ENCODE data around the gene RPTOR. TPM values are rescaled to one million over a fixed set of nuclear protein-coding genes. Genes with fewer than 3 reads are reported as not detected.
A peak's percentile ranks its signal among the peaks of the same experiment; 100 is the strongest.

Gene RPTOR
- total RNA-seq, 4 donors from 2014 or later = 19.0 to 48.3 (median 27.3) TPM

DNA sequence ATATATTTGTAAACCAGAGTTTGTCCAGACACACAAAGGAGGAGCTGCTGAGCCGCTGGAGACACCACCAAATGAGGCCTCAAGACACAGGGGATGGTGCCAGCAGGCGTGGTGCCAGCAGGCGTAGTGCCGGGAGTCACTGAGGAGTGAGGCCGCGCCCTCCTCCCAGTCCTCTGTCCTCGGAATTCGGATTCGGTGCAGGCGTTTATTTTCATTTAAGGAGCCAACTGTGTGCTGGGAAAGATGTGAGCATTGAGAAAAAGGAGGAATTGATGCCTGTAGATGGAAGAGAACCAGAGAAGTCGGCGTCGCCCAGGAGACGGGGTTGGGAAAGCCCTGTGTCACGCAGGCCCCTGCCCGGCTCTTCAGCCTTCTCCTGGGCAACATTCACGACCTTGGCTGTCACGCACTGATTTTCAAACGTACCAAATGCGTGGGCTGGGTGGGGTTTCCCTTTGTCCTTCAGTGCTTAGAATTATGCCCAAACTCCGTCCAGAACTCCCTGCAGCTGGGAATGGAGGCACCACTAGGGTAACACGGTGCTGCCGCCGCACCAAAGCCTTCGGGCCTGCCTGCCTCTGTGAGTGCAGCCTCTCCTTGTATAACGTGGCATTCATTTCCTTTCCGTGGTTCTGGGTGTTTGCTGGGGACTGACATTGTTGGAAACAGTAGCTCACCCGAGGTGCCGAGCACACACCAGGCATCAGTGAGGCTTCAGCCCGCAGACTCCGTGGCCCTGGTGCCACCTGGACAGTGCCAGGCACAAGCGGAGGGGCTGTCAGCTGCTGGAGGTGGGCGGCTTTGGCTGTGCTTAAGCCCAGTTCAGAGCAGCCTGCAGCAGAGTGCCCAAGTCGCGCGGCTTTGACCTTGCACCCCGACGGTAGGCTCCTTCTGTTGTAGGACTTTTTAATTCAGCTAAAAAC is 398.0 kb downstream of the RPTOR start:
- no peaks in the 10 kb centered on the region for H3K27me3 ChIP-seq
- H3K36me3 ChIP-seq = no peaks in the 10 kb centered on the region
- intact Hi-C loops (cut with DNase I; ENCODE audit: low total_unique reads) = no loop called here
- peak overlapping the region; percentile 73 to 83 for H3K27ac ChIP-seq
- H3K9me3 ChIP-seq = no peaks in the 10 kb centered on the region
- H3K4me1 ChIP-seq = peaks cover 0 to 4% of the 10 kb centered on the region in 2 donors
- peak; percentile 97 to 99 for DNase-seq
- peak in 1 of 2 donors; percentile 5 for TF ChIP-seq POLR2A (IDR thresholded peaks at IDR 0.05)
- TF ChIP-seq, protein P1, sequence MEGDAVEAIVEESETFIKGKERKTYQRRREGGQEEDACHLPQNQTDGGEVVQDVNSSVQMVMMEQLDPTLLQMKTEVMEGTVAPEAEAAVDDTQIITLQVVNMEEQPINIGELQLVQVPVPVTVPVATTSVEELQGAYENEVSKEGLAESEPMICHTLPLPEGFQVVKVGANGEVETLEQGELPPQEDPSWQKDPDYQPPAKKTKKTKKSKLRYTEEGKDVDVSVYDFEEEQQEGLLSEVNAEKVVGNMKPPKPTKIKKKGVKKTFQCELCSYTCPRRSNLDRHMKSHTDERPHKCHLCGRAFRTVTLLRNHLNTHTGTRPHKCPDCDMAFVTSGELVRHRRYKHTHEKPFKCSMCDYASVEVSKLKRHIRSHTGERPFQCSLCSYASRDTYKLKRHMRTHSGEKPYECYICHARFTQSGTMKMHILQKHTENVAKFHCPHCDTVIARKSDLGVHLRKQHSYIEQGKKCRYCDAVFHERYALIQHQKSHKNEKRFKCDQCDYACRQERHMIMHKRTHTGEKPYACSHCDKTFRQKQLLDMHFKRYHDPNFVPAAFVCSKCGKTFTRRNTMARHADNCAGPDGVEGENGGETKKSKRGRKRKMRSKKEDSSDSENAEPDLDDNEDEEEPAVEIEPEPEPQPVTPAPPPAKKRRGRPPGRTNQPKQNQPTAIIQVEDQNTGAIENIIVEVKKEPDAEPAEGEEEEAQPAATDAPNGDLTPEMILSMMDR (IDR thresholded peaks at IDR 0.05) = peak in 1 of 4 experiments; percentile 49
- no peak overlapping the region for H3K4me3 ChIP-seq

DNA sequence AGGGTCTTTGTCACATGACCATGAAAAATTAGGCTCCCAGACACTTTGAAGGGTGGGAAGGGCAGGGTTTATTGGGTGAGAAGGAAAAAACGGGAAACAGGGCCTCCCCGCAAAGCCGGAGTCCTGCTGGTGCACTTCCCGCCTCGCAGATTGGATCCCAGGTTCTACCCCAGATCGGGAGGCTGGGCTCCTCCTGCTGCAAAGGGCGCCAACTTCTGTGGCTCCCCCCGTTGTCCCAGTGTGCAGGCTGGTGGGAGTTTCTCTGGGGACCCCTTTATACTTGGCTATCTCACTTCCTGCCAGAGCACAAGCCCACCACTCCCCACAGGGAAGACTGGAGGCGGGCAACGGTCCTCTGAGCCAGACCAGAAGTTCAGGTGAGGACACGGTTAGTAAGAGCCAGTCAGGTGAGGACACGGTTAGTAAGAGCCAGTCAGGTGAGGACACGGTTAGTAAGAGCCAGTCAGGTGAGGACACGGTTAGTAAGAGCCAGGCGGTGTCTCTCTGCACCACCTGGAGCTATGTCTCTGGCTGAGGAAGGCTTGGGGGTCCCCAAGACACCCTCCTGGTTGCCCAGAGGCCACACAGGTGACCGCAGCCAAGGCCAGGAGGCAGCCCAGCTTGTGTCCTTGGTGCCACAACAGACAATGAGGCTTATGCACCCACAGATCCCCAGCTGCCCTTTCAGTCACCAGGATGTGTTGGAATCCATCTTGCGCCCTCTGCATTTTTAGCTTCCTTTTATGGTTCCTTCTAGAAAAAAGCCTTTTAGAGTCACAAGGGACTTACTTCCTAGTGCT is 398.9 kb downstream of the RPTOR start:
- TF ChIP-seq, protein P1 (IDR thresholded peaks at IDR 0.05) = no peak
- no peak for TF ChIP-seq POLR2A (IDR thresholded peaks at IDR 0.05)
- Histone ChIP-seq H3K36me3 (no peaks in the 10 kb centered on the region), H3K27me3 (no peaks in the 10 kb centered on the region), H3K4me1 (peaks cover 0 to 4% of the 10 kb centered on the region in 2 donors), H3K27ac (peak overlapping the region; percentile 73 to 83), H3K4me3 (no peak overlapping the region), H3K9me3 (no peaks in the 10 kb centered on the region)
- intact Hi-C loops (cut with DNase I; ENCODE audit: low total_unique reads) = no loop called here
- peak; percentile 9 to 14 for DNase-seq

DNA sequence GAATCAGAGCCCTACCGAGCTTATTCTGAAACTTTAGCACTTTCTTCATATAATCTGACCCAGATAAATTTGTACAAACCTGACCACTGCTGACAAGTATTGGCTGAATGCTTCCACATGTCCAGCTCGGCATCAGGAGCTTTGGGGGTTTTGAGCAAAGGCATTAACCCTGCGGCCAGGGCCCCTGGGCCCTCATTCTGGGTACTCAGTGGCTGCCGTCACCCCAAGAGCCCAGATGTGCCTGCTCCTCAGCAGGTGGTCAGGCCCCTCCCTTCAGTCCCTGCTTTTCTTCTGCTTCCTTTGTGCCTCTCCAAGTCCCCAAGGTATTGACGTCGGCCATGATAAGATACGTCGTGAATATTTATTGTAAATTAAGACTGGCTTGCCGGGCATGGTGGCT is 399.7 kb downstream of the RPTOR start:
- Histone ChIP-seq H3K4me1 (peaks cover 0 to 4% of the 10 kb centered on the region in 2 donors), H3K27ac (no peak overlapping the region), H3K9me3 (no peaks in the 10 kb centered on the region), H3K27me3 (no peaks in the 10 kb centered on the region), H3K36me3 (no peaks in the 10 kb centered on the region), H3K4me3 (no peak overlapping the region)
- TF ChIP-seq, protein P1 (IDR thresholded peaks at IDR 0.05) = no peak
- no peak for TF ChIP-seq POLR2A (IDR thresholded peaks at IDR 0.05)
- intact Hi-C loops (cut with DNase I; ENCODE audit: low total_unique reads) = no loop called here
- peak; percentile 8 to 12 for DNase-seq

DNA sequence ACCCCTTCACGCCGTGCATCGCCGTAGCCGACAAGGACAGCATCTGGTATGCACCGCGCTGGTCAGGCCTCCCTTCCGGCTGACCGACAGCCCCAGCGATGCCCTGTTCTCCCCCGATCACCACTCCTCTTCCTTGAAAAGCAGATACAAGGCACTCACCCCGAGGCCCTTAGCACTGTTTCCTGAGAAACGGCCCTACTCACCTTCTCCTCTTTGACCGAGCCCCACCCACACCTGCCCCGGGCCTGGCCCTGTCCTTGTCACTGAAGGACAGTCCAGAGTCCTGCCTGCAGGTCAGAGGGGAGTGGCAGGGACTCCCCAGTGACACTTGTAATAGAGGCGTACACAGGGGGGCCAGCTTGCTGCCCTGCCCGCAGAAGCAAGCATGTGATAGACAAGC is 401.1 kb downstream of the RPTOR start:
- Histone ChIP-seq H3K4me3 (no peak overlapping the region), H3K9me3 (no peaks in the 10 kb centered on the region), H3K27me3 (no peaks in the 10 kb centered on the region), H3K27ac (no peak overlapping the region), H3K4me1 (peaks cover 0 to 4% of the 10 kb centered on the region in 2 donors), H3K36me3 (no peaks in the 10 kb centered on the region)
- TF ChIP-seq POLR2A (IDR thresholded peaks at IDR 0.05) = no peak
- TF ChIP-seq, protein P1 (IDR thresholded peaks at IDR 0.05) = no peak
- intact Hi-C loops (cut with DNase I; ENCODE audit: low total_unique reads) = no loop called here
- peak; percentile 10 to 11 for DNase-seq
